K562 (cell line): Measurements from ENCODE around the gene LMBR1L. TPM values are rescaled to one million over a fixed set of nuclear protein-coding genes. Genes with fewer than 3 reads are reported as not detected.
A peak's percentile ranks its signal among the peaks of the same experiment; 100 is the strongest.

Experiments used
- ARNT ChIP-seq, 2 experiments: fragments of 450-650 bp; IDR thresholded peaks; 2 replicates each; pipeline ENCODE4 v1.6.1; 2016; ENCODE audit warnings: mild to moderate bottlenecking in 1 of 2
- CEBPB ChIP-seq: fragments of 450-650 bp; IDR thresholded peaks from 2 replicates; pipeline ENCODE4 v1.6.1; 2016; ENCODE audit warnings: missing genetic modification characterization, missing compliant biosample characterization
- CTBP1 ChIP-seq: fragments of 450-650 bp; IDR thresholded peaks from 2 replicates; pipeline ENCODE4 v1.6.1; 2016; ENCODE audit warnings: borderline replicate concordance
- DMBX1 ChIP-seq: fragments of 250-450 bp; sonication (Bioruptor Pico); IDR thresholded peaks from 2 replicates; pipeline ENCODE4 v1.8.0; 2022; ENCODE audit warnings: inconsistent platforms, mild to moderate bottlenecking, moderate library complexity, borderline replicate concordance
- FOSL1 ChIP-seq: fragments of 200-800 bp; sonication (Bioruptor generic); conservative IDR thresholded peaks from 2 replicates; pipeline ENCODE4 v1.6.1; 2016; ENCODE audit warnings: missing genetic modification characterization, missing compliant biosample characterization
- FOXJ2 ChIP-seq: fragments of 200-800 bp; sonication (Bioruptor generic); IDR thresholded peaks from 2 replicates; pipeline ENCODE4 v1.6.1; 2016; ENCODE audit warnings: missing genetic modification characterization, missing compliant biosample characterization
- JUNB ChIP-seq: fragments of 450-650 bp; formaldehyde crosslinking; conservative IDR thresholded peaks from 2 replicates; pipeline ENCODE4 v1.4.0; 2020; ENCODE audit warnings: mild to moderate bottlenecking
- KDM5B ChIP-seq: fragments of 200-600 bp; sonication (generic); IDR thresholded peaks from 2 replicates; pipeline ENCODE4 v1.6.1; 2012; ENCODE audit warnings: low read depth, mild to moderate bottlenecking, moderate library complexity, low read length, control low read depth, inconsistent platforms; ENCODE audit not compliant: insufficient replicate concordance
- L3MBTL2 ChIP-seq: fragments of 450-650 bp; IDR thresholded peaks from 2 replicates; pipeline ENCODE4 v1.6.1; 2016; ENCODE audit warnings: mild to moderate bottlenecking, moderate library complexity
- LARP7 ChIP-seq: fragments of 450-650 bp; IDR thresholded peaks from 2 replicates; pipeline ENCODE4 v1.6.1; 2016
- MAFG ChIP-seq: fragments of 450-650 bp; conservative IDR thresholded peaks from 2 replicates; pipeline ENCODE4 v1.6.1; 2016; ENCODE audit warnings: missing genetic modification characterization, missing compliant biosample characterization
- NCOA2 ChIP-seq, 2 experiments: fragments of 450-650 bp; IDR thresholded peaks; 2 replicates each; pipeline ENCODE4 v1.6.1; 2018; ENCODE audit warnings: mild to moderate bottlenecking in 2 of 2, moderate library complexity in 1 of 2; ENCODE audit not compliant: partially characterized antibody in 2 of 2
- PHB ChIP-seq: fragments of 250-450 bp; sonication (Bioruptor Pico); IDR thresholded peaks from 2 replicates; pipeline ENCODE4 v1.5.0; 2021
- PHB2 ChIP-seq: fragments of 450-650 bp; IDR thresholded peaks from 2 replicates; pipeline ENCODE4 v1.6.1; 2017; ENCODE audit warnings: low read depth
- PHF20 ChIP-seq: fragments of 450-650 bp; IDR thresholded peaks from 2 replicates; pipeline ENCODE4 v1.6.1; 2018; ENCODE audit not compliant: partially characterized antibody
- POLR2H ChIP-seq: IDR thresholded peaks from 2 replicates; pipeline ENCODE4 v1.6.1; 2016; ENCODE audit warnings: missing genetic modification characterization, low read depth, mild to moderate bottlenecking, control low read depth, missing compliant biosample characterization, moderate library complexity
- RAD21 ChIP-seq, 2 experiments: fragments of 250-450 bp in 1 of 2; fragments of 450-650 bp in 1 of 2; sonication (Bioruptor Pico) in 1 of 2; formaldehyde crosslinking in 1 of 2; IDR thresholded peaks in 1 of 2; conservative IDR thresholded peaks in 1 of 2; 2 replicates each; pipeline versions ENCODE4 v1.4.0 to v1.8.0; 2020 to 2022; ENCODE audit warnings: mild to moderate bottlenecking in 2 of 2, moderate library complexity in 1 of 2
- RB1 ChIP-seq: fragments of 450-650 bp; IDR thresholded peaks from 2 replicates; pipeline ENCODE4 v1.6.1; 2017; ENCODE audit warnings: low read depth, mild to moderate bottlenecking
- RFX7 ChIP-seq: fragments of 250-450 bp; sonication (Bioruptor Pico); IDR thresholded peaks from 2 replicates; pipeline ENCODE4 v1.5.1; 2021; ENCODE audit warnings: mild to moderate bottlenecking
- STAT5B ChIP-seq: fragments of 250-450 bp; sonication (Bioruptor Pico); IDR thresholded peaks from 2 replicates; pipeline ENCODE4 v1.8.0; 2021; ENCODE audit warnings: mild to moderate bottlenecking, inconsistent platforms
- TAF15 ChIP-seq: fragments of 200-400 bp; formaldehyde crosslinking; IDR thresholded peaks from 2 replicates; pipeline ENCODE4 v1.6.1; 2017; ENCODE audit warnings: mild to moderate bottlenecking, low read depth, low read length, moderate library complexity
- THRAP3 ChIP-seq: fragments of 450-650 bp; IDR thresholded peaks from 2 replicates; pipeline ENCODE4 v1.6.1; 2016; ENCODE audit warnings: mild to moderate bottlenecking, inconsistent platforms, borderline replicate concordance
- ZNF239 ChIP-seq: fragments of 250-450 bp; sonication (Bioruptor Pico); IDR thresholded peaks from 2 replicates; pipeline ENCODE4 v1.4.0; 2020; ENCODE audit warnings: mild to moderate bottlenecking
- ZNF507 ChIP-seq: conservative IDR thresholded peaks from 2 replicates; pipeline ENCODE4 v1.6.1; 2017; ENCODE audit warnings: missing genetic modification characterization, missing compliant biosample characterization
- ZNF707 ChIP-seq: fragments of 250-450 bp; sonication (Bioruptor Pico); conservative IDR thresholded peaks from 2 replicates; pipeline ENCODE4 v1.8.0; 2022; ENCODE audit warnings: inconsistent platforms, mild to moderate bottlenecking, moderate library complexity
- polyA plus RNA-seq, 8 experiments: library from polyadenylated mRNA; depleted of rRNA in 4 of 8; stranded (reverse) in 5 of 8; unstranded in 3 of 8; fragments of >200 nt; fragmentation: Nextera tagmentation in 2 of 8; fragmentation: Illumina TruSeq in 1 of 8; extraction: Ambion mirVana in 2 of 8; extraction: Trizol in 1 of 8; gene quantifications; 2 replicates each; pipeline versions ENCODE4 v1.2.1 to v1.2.3, GENCODE V29; 2011 to 2014; ENCODE audit warnings: inconsistent platforms in 1 of 8, missing spikeins in 1 of 8
- total RNA-seq, 7 experiments: library from RNA; depleted of rRNA in 6 of 7; stranded (reverse); fragments of >200 nt in 6 of 7; fragmentation: Illumina TruSeq in 2 of 7; extraction: Trizol in 2 of 7; gene quantifications; 2 replicates each; pipeline versions ENCODE4 v1.2.1 to v1.2.3, GENCODE V29; 2011 to 2021; ENCODE audit warnings: low replicate concordance in 1 of 7
- TF ChIP-seq, protein P1 (sequence below), 2 experiments: fragments of 450-650 bp; conservative IDR thresholded peaks; 2 replicates each; pipeline ENCODE4 v1.6.1; 2017; ENCODE audit warnings: mild to moderate bottlenecking in 2 of 2, moderate library complexity in 2 of 2
- TF ChIP-seq, protein P2 (sequence below): fragments of 250-450 bp; sonication (Bioruptor Pico); IDR thresholded peaks from 2 replicates; pipeline ENCODE4 v1.8.0; 2021; ENCODE audit warnings: borderline replicate concordance, mild to moderate bottlenecking, moderate library complexity; ENCODE audit not compliant: poor library complexity, severe bottlenecking
- TF ChIP-seq, protein P3 (sequence below): IDR thresholded peaks from 2 replicates; pipeline ENCODE4 v1.6.1; 2014; ENCODE audit warnings: antibody characterized with exemption

Gene LMBR1L
- total and polyA plus RNA-seq, 9 of the 15 experiments (the other 6 are each of a cell fraction or from before 2014, with no cell fraction given) = 2.5 to 57.0 (median 31.1) TPM

DNA sequence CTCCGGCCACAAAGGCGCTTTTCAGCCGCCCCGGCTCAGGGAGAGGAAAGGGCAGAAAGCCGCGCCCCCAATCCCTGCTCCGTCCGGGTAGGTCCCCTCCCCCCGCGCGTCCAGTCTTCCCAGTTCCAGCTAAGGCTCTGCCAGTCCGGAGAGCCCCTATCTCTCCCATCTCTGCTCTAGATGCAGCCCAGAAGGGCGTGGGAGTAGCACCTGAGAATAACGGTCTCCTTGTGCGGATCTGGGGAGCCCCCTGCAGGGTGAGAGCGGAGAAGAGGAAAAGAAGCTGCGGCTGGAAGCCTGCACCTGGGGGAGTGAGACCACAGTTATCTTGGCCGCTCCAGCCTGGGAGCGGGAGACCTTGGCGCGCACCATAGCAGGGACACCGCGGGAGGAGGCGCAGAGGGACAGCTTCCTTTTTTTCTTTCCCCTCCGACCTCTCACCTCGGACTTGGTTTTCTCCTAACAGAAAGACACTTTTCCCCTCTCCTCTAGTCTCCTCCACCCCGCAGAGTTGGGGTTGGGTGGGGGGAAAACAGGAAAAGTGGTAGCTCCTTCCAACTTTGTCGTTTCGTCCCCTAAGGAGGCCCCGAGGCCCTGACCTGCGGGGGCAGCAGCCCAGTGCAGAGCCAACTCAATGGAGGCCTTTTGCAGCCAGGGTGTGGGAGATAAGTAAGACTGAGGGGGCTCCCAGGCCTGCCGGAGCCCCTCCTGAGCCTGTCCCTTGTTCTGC is 18.4 kb downstream of the LMBR1L start (continued):
- TF ChIP-seq DMBX1 (CRISPR knock-in tag) (0 out of 2 replicates have a peak, but pooled peaks have one; percentile 58), POLR2H (no peak), ZNF239 (CRISPR knock-in tag) (no peak), RFX7 (CRISPR knock-in tag) (no peak), RAD21 (CRISPR knock-in tag; conservative IDR thresholded peaks at IDR 0.05 in 1 of 2, IDR thresholded peaks at IDR 0.05 in 1 of 2) (peak; percentile 85 to 88), ARNT (IDR thresholded peaks at IDR 0.05) (peak; percentile 88 to 99), TAF15 (no peak), CTBP1 (peak; percentile 100), LARP7 (no peak), FOXJ2 (tag) (no peak), ZNF707 (CRISPR knock-in tag) (no peak), PHF20 (no peak), NCOA2 (IDR thresholded peaks at IDR 0.05; ENCODE audit: partially characterized antibody in 2 of 2) (no peak), JUNB (CRISPR knock-in tag) (no peak), THRAP3 (no peak), PHB2 (no peak; the same call in 1 of the 2 replicates), CEBPB (tag) (no peak), STAT5B (CRISPR knock-in tag) (no peak), ZNF507 (tag) (no peak), FOSL1 (tag) (peak; percentile 57; the same call in 1 of the 2 replicates), RB1 (peak; percentile 92), MAFG (tag) (no peak), PHB (CRISPR knock-in tag) (no peak), L3MBTL2 (peak; percentile 75), KDM5B (peak; percentile 61)
- TF ChIP-seq, protein P1, sequence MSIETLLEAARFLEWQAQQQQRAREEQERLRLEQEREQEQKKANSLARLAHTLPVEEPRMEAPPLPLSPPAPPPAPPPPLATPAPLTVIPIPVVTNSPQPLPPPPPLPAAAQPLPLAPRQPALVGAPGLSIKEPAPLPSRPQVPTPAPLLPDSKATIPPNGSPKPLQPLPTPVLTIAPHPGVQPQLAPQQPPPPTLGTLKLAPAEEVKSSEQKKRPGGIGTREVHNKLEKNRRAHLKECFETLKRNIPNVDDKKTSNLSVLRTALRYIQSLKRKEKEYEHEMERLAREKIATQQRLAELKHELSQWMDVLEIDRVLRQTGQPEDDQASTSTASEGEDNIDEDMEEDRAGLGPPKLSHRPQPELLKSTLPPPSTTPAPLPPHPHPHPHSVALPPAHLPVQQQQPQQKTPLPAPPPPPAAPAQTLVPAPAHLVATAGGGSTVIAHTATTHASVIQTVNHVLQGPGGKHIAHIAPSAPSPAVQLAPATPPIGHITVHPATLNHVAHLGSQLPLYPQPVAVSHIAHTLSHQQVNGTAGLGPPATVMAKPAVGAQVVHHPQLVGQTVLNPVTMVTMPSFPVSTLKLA (conservative IDR thresholded peaks at IDR 0.05) = peak; percentile 43 to 71; a peak in 3 of 4 replicates
- TF ChIP-seq, protein P2, sequence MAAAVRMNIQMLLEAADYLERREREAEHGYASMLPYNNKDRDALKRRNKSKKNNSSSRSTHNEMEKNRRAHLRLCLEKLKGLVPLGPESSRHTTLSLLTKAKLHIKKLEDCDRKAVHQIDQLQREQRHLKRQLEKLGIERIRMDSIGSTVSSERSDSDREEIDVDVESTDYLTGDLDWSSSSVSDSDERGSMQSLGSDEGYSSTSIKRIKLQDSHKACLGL (CRISPR knock-in tag) = no peak
- TF ChIP-seq, protein P3, sequence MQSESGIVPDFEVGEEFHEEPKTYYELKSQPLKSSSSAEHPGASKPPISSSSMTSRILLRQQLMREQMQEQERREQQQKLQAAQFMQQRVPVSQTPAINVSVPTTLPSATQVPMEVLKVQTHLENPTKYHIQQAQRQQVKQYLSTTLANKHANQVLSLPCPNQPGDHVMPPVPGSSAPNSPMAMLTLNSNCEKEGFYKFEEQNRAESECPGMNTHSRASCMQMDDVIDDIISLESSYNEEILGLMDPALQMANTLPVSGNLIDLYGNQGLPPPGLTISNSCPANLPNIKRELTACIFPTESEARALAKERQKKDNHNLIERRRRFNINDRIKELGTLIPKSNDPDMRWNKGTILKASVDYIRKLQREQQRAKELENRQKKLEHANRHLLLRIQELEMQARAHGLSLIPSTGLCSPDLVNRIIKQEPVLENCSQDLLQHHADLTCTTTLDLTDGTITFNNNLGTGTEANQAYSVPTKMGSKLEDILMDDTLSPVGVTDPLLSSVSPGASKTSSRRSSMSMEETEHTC = peak; percentile 21; the same call in 1 of the 2 replicates
